ENCODE data around the gene PSAPL1.

GRCh38 chr4:7474320-7474719, 39.6 kb upstream of the PSAPL1 start:
- TF ChIP-seq ZNF274 (IDR thresholded peaks at IDR 0.05; ENCODE audit: low read depth, low read length), result no peak
- TF ChIP-seq YY1 (IDR thresholded peaks at IDR 0.05; ENCODE audit: insufficient read depth, insufficient read length), result no peak
- TF ChIP-seq SUZ12 (IDR thresholded peaks at IDR 0.05; ENCODE audit: extremely low read depth, insufficient read depth, insufficient read length), result no peak
